GM12878 (cell line): ENCODE data around the gene HIVEP1. TPM values are rescaled to one million over a fixed set of nuclear protein-coding genes. Genes with fewer than 3 reads are reported as not detected.

ENCODE experiments used
- CBFB ChIP-seq: IDR thresholded peaks from 2 replicates; pipeline ENCODE4 v1.6.1; 2016; ENCODE audit warnings: antibody characterized with exemption, low read depth
- CBX3 ChIP-seq: fragments of 200-600 bp; sonication (generic); IDR thresholded peaks from 2 replicates; pipeline ENCODE4 v1.6.1; 2016; ENCODE audit warnings: low read depth, borderline replicate concordance
- GATAD2B ChIP-seq: fragments of 450-650 bp; conservative IDR thresholded peaks from 2 replicates; pipeline ENCODE4 v1.6.1; 2017; ENCODE audit warnings: low read depth, mild to moderate bottlenecking, moderate library complexity
- MTA3 ChIP-seq: IDR thresholded peaks from 2 replicates; pipeline ENCODE4 v1.6.1; 2012; ENCODE audit warnings: low read length, inconsistent platforms, borderline replicate concordance
- MYC ChIP-seq: IDR thresholded peaks from 2 replicates; pipeline ENCODE4 v1.6.1; 2011; ENCODE audit warnings: mild to moderate bottlenecking, low read length, moderate library complexity, inconsistent platforms; ENCODE audit not compliant: insufficient read depth, insufficient replicate concordance, insufficient read length, severe bottlenecking
- NFXL1 ChIP-seq: fragments of 450-650 bp; IDR thresholded peaks from 2 replicates; pipeline ENCODE4 v1.6.1; 2017; ENCODE audit warnings: antibody characterized with exemption, mild to moderate bottlenecking, borderline replicate concordance
- NR2C1 ChIP-seq: fragments of 450-650 bp; IDR thresholded peaks from 2 replicates; pipeline ENCODE4 v1.6.1; 2017; ENCODE audit warnings: antibody characterized with exemption, mild to moderate bottlenecking, moderate library complexity
- NR2C2 ChIP-seq: IDR thresholded peaks from 2 replicates; pipeline ENCODE4 v1.6.1; 2011; ENCODE audit warnings: borderline replicate concordance, low read depth; ENCODE audit not compliant: control insufficient read depth, insufficient read length
- RFX5 ChIP-seq: IDR thresholded peaks from 2 replicates; pipeline ENCODE4 v1.6.1; 2011; ENCODE audit warnings: low read depth, low read length, improper control_type of control experiment
- RUNX3 ChIP-seq: IDR thresholded peaks from 2 replicates; pipeline ENCODE4 v1.6.1; 2012; ENCODE audit warnings: low read length, inconsistent platforms
- SMARCA5 ChIP-seq: fragments of 450-650 bp; IDR thresholded peaks from 2 replicates; pipeline ENCODE4 v1.6.1; 2017; ENCODE audit warnings: mild to moderate bottlenecking
- SPI1 ChIP-seq: IDR thresholded peaks from 2 replicates; pipeline ENCODE4 v1.6.1; 2011; ENCODE audit warnings: low read depth, mild to moderate bottlenecking, low read length, moderate library complexity, borderline replicate concordance; ENCODE audit not compliant: insufficient read depth
- SUZ12 ChIP-seq: fragments of 200-600 bp; sonication (generic); IDR thresholded peaks from one replicate; pipeline ENCODE4 v1.6.1; 2018; ENCODE audit warnings: antibody characterized with exemption, mild to moderate bottlenecking; ENCODE audit not compliant: unreplicated experiment
- TBL1XR1 ChIP-seq: IDR thresholded peaks from 2 replicates; pipeline ENCODE4 v1.6.1; 2012; ENCODE audit warnings: low read depth, low read length, improper control_type of control experiment
- YBX1 ChIP-seq: fragments of 450-650 bp; IDR thresholded peaks from 2 replicates; pipeline ENCODE4 v1.6.1; 2016; ENCODE audit warnings: antibody characterized with exemption
- polyA plus RNA-seq, 11 experiments: library from polyadenylated mRNA; depleted of rRNA in 4 of 11; unstranded in 6 of 11; stranded (reverse) in 5 of 11; fragments of >200 nt; fragmentation: Nextera tagmentation in 4 of 11; fragmentation: Illumina TruSeq in 1 of 11; extraction: Ambion mirVana in 4 of 11; extraction: Trizol in 1 of 11; gene quantifications; 1 replicate in 1 of 11; 2 replicates in 10 of 11; pipeline versions ENCODE4 v1.2.1 to v1.2.3, GENCODE V29; 2011 to 2016; ENCODE audit warnings: inconsistent platforms in 2 of 11, missing spikeins in 2 of 11, low read depth in 1 of 11
- total RNA-seq, 4 experiments: library from RNA; depleted of rRNA in 3 of 4; stranded (reverse); fragments of >200 nt in 3 of 4; fragmentation: Illumina TruSeq in 1 of 4; extraction: Trizol in 1 of 4; gene quantifications; 2 replicates each; pipeline versions ENCODE4 v1.2.1 to v1.2.3, GENCODE V29; 2013 to 2021
- TF ChIP-seq, protein P1 (sequence below): fragments of 450-650 bp; IDR thresholded peaks from 2 replicates; pipeline ENCODE4 v1.6.1; 2017; ENCODE audit warnings: mild to moderate bottlenecking
- TF ChIP-seq, protein P2 (sequence below): IDR thresholded peaks from 2 replicates; pipeline ENCODE4 v1.6.1; 2012; ENCODE audit warnings: low read depth, low read length, improper control_type of control experiment
- TF ChIP-seq, protein P3 (sequence below): fragments of 450-650 bp; IDR thresholded peaks from 2 replicates; pipeline ENCODE4 v1.6.1; 2016; ENCODE audit warnings: mild to moderate bottlenecking
- TF ChIP-seq, protein P4 (sequence below): IDR thresholded peaks from 2 replicates; pipeline ENCODE4 v1.6.1; 2012; ENCODE audit warnings: improper control_type of control experiment, low read depth, low read length; ENCODE audit not compliant: insufficient replicate concordance
- TF ChIP-seq, protein P5 (sequence below): IDR thresholded peaks from 2 replicates; pipeline ENCODE4 v1.6.1; 2011; ENCODE audit warnings: borderline replicate concordance, low read depth, mild to moderate bottlenecking, moderate library complexity, mixed read lengths, low read length; ENCODE audit not compliant: insufficient read depth; ENCODE audit errors: extremely low read length

Gene HIVEP1
- total and polyA plus RNA-seq, 10 of the 15 experiments (the other 5 are each of a cell fraction or from before 2014, with no cell fraction given) = 4.3 to 37.5 (median 21.6) TPM

DNA sequence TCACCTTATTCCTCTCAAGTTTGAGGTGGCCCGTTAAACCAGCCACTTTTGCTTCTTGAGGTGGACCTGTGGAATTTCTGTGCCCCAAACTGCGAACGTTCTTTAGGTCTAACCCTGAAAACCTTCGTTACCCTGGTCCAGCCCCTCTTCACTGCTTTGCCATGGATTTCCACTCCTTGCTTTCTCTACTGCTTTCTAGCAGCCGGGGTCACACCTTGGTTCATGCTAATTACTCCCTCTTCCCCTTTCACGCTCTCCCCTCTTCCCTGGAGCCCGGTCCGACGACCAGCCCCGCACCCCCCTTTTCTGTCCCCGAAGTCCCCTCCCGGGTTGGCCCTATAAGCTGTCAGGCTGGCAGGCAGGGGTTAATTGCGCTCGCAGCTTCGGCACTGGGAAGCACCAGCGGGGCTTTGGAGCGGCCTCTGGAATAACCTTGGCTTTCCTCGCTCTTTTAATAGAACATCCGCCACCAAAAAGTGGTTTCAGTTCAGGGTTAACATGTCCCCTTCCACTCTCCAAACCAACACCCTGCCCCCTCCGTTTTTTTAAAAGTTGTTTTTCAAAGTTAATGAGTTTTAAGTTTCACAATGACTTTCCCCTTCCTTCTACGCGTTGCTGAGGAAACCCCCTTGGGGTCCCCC lies 1.4 kb upstream of the HIVEP1 start (continued):
- TF ChIP-seq, protein P1, sequence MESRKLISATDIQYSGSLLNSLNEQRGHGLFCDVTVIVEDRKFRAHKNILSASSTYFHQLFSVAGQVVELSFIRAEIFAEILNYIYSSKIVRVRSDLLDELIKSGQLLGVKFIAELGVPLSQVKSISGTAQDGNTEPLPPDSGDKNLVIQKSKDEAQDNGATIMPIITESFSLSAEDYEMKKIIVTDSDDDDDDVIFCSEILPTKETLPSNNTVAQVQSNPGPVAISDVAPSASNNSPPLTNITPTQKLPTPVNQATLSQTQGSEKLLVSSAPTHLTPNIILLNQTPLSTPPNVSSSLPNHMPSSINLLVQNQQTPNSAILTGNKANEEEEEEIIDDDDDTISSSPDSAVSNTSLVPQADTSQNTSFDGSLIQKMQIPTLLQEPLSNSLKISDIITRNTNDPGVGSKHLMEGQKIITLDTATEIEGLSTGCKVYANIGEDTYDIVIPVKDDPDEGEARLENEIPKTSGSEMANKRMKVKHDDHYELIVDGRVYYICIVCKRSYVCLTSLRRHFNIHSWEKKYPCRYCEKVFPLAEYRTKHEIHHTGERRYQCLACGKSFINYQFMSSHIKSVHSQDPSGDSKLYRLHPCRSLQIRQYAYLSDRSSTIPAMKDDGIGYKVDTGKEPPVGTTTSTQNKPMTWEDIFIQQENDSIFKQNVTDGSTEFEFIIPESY = no peak
- no peak for TF ChIP-seq NFXL1
- no peak for TF ChIP-seq SUZ12
- TF ChIP-seq, protein P2, sequence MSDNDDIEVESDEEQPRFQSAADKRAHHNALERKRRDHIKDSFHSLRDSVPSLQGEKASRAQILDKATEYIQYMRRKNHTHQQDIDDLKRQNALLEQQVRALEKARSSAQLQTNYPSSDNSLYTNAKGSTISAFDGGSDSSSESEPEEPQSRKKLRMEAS = no peak
- no peak for TF ChIP-seq SMARCA5
- peak; percentile 89 for TF ChIP-seq MTA3
- peak; percentile 89 for TF ChIP-seq RUNX3
- TF ChIP-seq NR2C1 = no peak
- TF ChIP-seq, protein P3, sequence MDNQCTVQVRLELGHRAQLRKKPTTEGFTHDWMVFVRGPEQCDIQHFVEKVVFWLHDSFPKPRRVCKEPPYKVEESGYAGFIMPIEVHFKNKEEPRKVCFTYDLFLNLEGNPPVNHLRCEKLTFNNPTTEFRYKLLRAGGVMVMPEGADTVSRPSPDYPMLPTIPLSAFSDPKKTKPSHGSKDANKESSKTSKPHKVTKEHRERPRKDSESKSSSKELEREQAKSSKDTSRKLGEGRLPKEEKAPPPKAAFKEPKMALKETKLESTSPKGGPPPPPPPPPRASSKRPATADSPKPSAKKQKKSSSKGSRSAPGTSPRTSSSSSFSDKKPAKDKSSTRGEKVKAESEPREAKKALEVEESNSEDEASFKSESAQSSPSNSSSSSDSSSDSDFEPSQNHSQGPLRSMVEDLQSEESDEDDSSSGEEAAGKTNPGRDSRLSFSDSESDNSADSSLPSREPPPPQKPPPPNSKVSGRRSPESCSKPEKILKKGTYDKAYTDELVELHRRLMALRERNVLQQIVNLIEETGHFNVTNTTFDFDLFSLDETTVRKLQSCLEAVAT = peak; percentile 96
- TF ChIP-seq TBL1XR1 = peak; percentile 98
- peak; percentile 96 for TF ChIP-seq GATAD2B
- TF ChIP-seq, protein P4, sequence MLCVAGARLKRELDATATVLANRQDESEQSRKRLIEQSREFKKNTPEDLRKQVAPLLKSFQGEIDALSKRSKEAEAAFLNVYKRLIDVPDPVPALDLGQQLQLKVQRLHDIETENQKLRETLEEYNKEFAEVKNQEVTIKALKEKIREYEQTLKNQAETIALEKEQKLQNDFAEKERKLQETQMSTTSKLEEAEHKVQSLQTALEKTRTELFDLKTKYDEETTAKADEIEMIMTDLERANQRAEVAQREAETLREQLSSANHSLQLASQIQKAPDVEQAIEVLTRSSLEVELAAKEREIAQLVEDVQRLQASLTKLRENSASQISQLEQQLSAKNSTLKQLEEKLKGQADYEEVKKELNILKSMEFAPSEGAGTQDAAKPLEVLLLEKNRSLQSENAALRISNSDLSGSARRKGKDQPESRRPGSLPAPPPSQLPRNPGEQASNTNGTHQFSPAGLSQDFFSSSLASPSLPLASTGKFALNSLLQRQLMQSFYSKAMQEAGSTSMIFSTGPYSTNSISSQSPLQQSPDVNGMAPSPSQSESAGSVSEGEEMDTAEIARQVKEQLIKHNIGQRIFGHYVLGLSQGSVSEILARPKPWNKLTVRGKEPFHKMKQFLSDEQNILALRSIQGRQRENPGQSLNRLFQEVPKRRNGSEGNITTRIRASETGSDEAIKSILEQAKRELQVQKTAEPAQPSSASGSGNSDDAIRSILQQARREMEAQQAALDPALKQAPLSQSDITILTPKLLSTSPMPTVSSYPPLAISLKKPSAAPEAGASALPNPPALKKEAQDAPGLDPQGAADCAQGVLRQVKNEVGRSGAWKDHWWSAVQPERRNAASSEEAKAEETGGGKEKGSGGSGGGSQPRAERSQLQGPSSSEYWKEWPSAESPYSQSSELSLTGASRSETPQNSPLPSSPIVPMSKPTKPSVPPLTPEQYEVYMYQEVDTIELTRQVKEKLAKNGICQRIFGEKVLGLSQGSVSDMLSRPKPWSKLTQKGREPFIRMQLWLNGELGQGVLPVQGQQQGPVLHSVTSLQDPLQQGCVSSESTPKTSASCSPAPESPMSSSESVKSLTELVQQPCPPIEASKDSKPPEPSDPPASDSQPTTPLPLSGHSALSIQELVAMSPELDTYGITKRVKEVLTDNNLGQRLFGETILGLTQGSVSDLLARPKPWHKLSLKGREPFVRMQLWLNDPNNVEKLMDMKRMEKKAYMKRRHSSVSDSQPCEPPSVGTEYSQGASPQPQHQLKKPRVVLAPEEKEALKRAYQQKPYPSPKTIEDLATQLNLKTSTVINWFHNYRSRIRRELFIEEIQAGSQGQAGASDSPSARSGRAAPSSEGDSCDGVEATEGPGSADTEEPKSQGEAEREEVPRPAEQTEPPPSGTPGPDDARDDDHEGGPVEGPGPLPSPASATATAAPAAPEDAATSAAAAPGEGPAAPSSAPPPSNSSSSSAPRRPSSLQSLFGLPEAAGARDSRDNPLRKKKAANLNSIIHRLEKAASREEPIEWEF = peak; percentile 44
- no peak for TF ChIP-seq MYC
- no peak for TF ChIP-seq NR2C2
- TF ChIP-seq, protein P5, sequence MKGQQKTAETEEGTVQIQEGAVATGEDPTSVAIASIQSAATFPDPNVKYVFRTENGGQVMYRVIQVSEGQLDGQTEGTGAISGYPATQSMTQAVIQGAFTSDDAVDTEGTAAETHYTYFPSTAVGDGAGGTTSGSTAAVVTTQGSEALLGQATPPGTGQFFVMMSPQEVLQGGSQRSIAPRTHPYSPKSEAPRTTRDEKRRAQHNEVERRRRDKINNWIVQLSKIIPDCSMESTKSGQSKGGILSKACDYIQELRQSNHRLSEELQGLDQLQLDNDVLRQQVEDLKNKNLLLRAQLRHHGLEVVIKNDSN = no peak
- no peak for TF ChIP-seq YBX1
- no peak for TF ChIP-seq CBX3
- TF ChIP-seq SPI1 = peak; percentile 67; the same call in 1 of the 2 replicates
- peak; percentile 14; the same call in 1 of the 2 replicates for TF ChIP-seq CBFB
- no peak for TF ChIP-seq RFX5
